ENCODE results near the gene GLRX2.

DNA sequence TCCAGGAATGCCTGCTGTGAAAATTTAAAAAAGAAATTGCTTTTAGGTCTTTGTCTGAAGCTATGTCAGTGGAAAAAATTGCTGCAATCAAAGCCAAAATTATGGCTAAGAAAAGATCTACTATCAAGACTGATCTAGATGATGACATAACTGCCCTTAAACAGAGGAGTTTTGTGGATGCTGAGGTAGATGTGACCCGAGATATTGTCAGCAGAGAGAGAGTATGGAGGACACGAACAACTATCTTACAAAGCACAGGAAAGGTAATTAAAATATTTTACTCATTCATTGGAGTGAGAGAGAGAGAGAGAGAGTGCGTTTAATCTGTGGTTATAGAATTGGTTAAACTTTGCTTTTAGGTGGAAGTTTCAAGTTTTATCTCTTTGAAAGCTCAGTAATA, 36.6 kb upstream of the GLRX2 start:
- TF ChIP-seq EZH2 (IDR thresholded peaks at IDR 0.05; ENCODE audit: borderline replicate concordance, low read length) = no peak
- TF ChIP-seq, protein P1, sequence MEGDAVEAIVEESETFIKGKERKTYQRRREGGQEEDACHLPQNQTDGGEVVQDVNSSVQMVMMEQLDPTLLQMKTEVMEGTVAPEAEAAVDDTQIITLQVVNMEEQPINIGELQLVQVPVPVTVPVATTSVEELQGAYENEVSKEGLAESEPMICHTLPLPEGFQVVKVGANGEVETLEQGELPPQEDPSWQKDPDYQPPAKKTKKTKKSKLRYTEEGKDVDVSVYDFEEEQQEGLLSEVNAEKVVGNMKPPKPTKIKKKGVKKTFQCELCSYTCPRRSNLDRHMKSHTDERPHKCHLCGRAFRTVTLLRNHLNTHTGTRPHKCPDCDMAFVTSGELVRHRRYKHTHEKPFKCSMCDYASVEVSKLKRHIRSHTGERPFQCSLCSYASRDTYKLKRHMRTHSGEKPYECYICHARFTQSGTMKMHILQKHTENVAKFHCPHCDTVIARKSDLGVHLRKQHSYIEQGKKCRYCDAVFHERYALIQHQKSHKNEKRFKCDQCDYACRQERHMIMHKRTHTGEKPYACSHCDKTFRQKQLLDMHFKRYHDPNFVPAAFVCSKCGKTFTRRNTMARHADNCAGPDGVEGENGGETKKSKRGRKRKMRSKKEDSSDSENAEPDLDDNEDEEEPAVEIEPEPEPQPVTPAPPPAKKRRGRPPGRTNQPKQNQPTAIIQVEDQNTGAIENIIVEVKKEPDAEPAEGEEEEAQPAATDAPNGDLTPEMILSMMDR (IDR thresholded peaks at IDR 0.05; ENCODE audit: low read length) = no peak

All from OCI-LY1 (cell line).